Body of pancreas (tissue), 4 donors: ENCODE results near the gene TBC1D23.

Experiments used
- CTCF ChIP-seq, 7 experiments: fragments of 450-650 bp in 4 of 7; fragments of 200-600 bp in 3 of 7; sonication (generic) in 3 of 7; IDR thresholded peaks; one replicate each; pipeline ENCODE4 v1.5.1; 2016 to 2019; ENCODE audit warnings: antibody characterized with exemption in 7 of 7
- POLR2A ChIP-seq, 3 donors: fragments of 450-650 bp; IDR thresholded peaks; one replicate each; pipeline ENCODE4 v1.6.1; 2016; ENCODE audit warnings: antibody characterized with exemption in 3 of 3, mild to moderate bottlenecking in 2 of 3

- TF ChIP-seq CTCF (IDR thresholded peaks at IDR 0.05) (no peak), POLR2A (IDR thresholded peaks at IDR 0.05) (no peak)
Observed at GRCh38 chr3:100310355-100310965, 49.7 kb downstream of the TBC1D23 start.
